GM12865 (cell line): ENCODE results near the gene ADARB2.

Experiments used
- DNase-seq: peaks from one replicate; pipeline ENCODE4 v3.0.0; 2010; ENCODE audit warnings: low read depth
- H3K4me3 ChIP-seq: 2 replicates; pipeline ENCODE4 v1.5.1; 2011; ENCODE audit warnings: mild to moderate bottlenecking, low read depth, low read length, control low read depth
- TF ChIP-seq, protein P1 (sequence below): IDR thresholded peaks from 2 replicates; pipeline ENCODE4 v1.5.1; 2011; ENCODE audit warnings: low read length, control low read depth, low read depth, inconsistent platforms; ENCODE audit not compliant: insufficient read depth; ENCODE audit errors: missing control alignments

The ADARB2 gene

DNA sequence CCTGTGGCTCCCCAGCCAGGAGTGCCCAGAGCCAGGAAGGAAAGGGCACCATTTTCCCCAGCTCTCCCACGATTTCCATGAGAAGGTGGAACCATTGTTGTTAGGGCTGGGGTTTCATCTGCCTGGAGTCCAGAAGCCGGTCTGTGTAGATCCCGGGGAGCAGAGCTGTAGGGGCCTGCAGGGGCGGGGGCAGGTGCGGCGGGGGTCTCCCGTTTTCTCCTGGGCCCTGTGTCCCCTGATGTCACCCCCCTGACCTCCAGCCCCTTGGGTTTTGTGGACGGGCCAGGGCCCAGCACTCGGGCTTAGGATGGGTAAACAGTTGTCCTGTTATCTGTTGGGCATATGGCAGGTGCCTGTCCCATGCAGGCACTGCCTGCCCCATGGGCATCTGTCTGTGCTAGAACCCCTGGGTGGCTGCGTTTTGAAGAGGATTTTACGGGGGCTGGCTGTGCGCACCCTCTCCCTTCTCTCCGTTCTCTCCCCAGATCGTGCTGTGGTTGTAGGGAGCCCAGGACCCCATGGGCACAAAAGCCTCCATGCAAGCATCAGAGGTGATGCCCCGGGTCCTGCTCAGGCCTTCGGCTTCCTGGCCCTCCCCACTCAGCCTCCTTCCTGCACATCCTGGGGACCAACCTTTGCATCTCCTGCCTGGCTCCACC, 522.3 kb downstream of the ADARB2 start:
- TF ChIP-seq, protein P1, sequence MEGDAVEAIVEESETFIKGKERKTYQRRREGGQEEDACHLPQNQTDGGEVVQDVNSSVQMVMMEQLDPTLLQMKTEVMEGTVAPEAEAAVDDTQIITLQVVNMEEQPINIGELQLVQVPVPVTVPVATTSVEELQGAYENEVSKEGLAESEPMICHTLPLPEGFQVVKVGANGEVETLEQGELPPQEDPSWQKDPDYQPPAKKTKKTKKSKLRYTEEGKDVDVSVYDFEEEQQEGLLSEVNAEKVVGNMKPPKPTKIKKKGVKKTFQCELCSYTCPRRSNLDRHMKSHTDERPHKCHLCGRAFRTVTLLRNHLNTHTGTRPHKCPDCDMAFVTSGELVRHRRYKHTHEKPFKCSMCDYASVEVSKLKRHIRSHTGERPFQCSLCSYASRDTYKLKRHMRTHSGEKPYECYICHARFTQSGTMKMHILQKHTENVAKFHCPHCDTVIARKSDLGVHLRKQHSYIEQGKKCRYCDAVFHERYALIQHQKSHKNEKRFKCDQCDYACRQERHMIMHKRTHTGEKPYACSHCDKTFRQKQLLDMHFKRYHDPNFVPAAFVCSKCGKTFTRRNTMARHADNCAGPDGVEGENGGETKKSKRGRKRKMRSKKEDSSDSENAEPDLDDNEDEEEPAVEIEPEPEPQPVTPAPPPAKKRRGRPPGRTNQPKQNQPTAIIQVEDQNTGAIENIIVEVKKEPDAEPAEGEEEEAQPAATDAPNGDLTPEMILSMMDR, result no peak
- H3K4me3 ChIP-seq, result no peak overlapping the region
- DNase-seq, result no peak

DNA sequence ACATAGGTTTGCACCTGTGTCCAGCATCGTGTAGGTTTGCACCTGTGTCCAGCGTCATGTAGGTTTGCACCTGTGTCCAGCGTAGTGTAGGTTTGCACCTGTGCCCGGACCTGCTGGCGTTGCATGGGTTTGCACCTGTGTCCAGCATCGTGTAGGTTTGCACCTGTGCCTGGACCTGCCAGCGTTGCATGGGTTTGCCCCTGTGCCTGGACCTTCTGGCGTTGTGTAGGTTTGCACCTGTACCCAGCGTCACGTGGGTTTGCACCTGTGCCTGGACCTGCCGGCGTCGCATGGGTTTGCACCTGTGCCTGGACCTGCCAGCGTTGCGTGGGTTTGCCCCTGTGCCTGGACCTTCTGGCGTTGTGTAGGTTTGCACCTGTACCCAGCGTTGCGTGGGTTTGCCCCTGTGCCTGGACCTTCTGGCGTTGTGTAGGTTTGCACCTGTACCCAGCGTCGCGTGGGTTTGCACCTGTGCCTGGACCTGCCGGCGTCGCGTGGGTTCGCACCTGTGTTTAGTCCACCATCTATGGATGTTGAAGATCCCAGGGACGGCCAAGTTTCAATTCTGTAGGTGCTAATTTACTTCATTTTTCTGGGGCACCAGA, 523.2 kb downstream of the ADARB2 start:
- no peak overlapping the region for H3K4me3 ChIP-seq
- DNase-seq, result no peak
- TF ChIP-seq, protein P1, result no peak

DNA sequence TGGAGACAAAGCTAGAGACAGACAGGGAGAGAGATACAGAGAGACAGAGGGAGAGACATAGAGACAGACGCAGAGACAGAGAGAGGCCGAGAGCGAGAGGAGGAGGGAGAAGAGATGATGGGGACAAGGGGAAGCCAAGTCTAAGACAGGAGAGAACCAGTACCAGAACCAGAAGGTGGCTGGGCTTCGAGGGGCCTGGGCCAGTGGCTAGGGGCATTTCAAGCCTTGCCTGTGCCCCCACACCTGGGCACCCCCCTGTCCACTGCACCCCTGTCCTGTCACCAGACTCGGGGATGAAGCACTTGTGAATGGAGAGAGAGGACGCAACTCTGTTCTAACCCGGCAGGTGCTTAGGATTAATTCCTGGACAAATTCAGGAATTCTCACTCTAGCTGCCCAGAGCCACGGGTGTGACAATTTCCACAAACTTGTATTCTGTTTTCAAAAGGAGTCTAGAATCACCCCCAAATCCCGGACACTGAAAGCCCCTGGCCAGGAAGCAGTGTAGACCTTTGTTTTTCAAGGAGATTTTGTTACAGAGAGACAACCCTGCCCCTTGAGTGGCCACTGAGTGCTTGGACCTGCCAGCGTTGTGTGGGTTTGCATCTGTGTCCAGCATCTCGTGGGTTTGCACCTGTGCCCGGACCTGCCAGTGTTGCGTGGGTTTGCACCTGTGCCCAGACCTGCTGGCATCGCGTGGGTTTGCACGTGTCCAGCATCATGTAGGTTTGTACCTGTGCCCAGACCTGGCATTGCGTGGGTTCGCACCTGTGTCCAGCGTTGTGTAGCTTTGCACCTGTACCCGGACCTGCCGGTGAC, 523.9 kb downstream of the ADARB2 start:
- no peak for DNase-seq
- no peak overlapping the region for H3K4me3 ChIP-seq
- TF ChIP-seq, protein P1, result no peak

DNA sequence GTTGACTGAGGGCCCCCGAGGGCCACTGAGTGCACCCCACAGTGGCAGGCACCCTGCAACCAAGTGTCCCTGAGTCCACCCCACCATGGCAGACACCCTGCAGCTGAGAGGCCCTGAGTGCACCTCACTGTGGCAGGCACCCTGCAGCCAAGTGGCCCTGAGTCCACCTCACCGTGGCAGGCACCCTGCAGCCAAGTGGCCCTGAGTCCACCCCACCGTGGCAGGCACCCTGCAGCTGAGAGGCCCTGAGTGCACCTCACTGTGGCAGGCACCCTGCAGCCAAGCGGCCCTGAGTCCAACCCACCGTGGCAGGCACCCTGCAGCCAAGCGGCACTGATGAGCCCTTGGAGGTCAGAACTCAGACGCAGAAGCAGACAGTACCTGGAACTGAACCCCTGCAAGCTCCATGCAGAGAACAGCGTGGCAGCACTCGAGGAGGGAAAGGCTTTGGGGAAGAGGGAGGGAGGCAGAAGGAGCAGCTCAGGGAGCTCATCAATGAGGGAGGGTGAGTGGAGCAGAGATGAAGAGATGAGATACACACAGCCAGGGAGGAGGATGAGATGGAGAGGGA, 524.7 kb downstream of the ADARB2 start:
- TF ChIP-seq, protein P1, result no peak
- no peak overlapping the region for H3K4me3 ChIP-seq
- no peak for DNase-seq

DNA sequence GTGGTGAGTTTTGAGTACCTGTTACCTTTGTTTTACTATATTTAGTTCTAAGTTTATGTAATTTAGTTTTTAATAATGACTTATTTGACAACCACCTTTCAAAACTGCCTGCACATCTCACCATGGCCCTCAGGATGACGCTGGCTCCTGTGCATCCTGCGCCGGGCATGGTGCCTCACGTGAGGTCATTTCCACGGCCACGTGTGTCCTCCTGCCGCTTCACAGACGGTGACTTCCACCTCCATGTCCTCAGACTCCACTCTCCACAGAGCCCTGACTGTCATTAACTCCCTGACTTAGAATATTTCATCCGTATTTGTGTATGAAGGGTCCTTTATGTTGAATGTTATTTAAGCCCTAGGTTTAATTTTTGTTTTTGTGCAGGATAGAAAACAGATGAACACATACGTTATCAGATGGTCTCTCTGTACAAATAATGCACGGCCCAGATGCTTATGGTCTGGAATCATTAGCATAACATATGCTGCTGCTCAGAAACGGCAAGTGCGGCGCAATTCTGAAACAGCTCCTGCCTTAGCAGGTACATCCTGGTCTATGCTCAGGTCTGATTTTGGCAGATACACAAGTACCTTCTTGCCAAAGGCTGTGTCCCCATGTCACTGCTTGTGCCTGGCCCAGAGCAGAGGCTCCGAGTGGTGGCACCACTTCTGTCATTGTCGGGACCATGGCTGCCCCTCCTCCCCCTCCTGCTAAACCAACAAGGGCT, 525.3 kb downstream of the ADARB2 start:
- H3K4me3 ChIP-seq, result no peak overlapping the region
- TF ChIP-seq, protein P1, result no peak
- no peak for DNase-seq

DNA sequence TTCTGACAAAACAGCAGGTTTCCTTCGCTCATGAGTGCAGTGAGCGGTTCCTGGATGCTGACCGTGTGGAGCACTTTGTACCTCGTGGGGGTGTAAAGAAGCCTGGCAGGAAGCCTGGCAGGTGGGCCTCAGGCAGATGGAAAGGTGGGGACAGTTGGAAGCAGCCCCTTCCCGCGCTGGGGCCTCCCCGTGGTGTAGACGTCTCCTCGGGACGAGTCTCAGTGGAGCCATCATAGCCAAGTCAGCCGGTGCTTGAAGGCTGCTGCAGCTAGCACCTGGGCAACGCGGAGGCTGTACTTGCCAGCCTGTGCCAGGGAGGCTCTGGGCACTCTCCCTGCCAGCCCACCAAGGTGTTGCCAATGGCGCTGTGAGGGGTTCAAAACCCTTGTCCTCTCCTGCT, 526.7 kb downstream of the ADARB2 start:
- H3K4me3 ChIP-seq, result no peak overlapping the region
- DNase-seq, result no peak
- TF ChIP-seq, protein P1, result no peak
